ENCODE results near the gene CCDC167.

DNA sequence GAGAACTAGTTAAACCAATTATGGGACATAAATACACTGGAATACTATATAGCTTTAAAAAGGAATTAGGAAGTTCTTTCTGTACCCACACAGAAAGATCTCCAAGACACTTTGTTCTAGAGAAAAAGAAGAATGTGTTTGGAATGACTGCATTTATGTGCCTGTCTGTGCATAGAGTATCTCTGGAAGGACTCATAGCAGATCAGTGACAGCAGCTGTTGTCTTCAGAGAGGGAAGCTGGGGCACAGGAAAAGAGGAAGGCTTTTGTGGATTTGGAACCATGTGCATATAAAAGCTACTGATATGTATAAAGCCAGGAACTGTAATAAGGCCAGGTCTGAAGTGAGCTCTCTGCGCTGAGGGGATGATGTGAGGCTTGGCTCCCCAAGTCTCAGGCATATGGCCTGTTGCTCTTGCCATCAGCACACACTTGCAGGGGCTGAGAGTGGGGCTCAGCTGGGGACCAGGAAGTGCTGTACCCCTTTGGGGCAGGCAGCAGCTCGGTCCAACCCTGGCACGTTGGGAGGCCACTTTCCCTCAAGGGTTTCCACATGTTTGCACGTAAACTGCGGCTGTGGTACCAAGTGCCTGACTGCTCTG lies 31.8 kb upstream of the CCDC167 start:
- TF ChIP-seq RFX5 (IDR thresholded peaks at IDR 0.05; ENCODE audit: borderline replicate concordance, low read depth, low read length) (no peak), GABPA (IDR thresholded peaks at IDR 0.05; ENCODE audit: borderline replicate concordance, insufficient read depth, low read length) (no peak), KDM5A (IDR thresholded peaks at IDR 0.05; ENCODE audit: low read length) (no peak), RAD21 (IDR thresholded peaks at IDR 0.05 in 1 of 2, conservative IDR thresholded peaks at IDR 0.05 in 1 of 2; ENCODE audit: low read depth in 2 of 2, low read length in 2 of 2) (no peak), YY1 (IDR thresholded peaks at IDR 0.05; ENCODE audit: low read depth, low read length) (no peak), HDAC6 (IDR thresholded peaks at IDR 0.05; ENCODE audit: low read depth, low read length) (no peak), POLR2A (IDR thresholded peaks at IDR 0.05; ENCODE audit: control extremely low read depth in 1 of 2, low read depth in 2 of 2, low read length in 2 of 2) (no peak), ASH2L (IDR thresholded peaks at IDR 0.05; ENCODE audit: low read length) (no peak), POLR2AphosphoS5 (IDR thresholded peaks at IDR 0.05; ENCODE audit: low read depth, low read length) (no peak)
- TF ChIP-seq, protein P1, sequence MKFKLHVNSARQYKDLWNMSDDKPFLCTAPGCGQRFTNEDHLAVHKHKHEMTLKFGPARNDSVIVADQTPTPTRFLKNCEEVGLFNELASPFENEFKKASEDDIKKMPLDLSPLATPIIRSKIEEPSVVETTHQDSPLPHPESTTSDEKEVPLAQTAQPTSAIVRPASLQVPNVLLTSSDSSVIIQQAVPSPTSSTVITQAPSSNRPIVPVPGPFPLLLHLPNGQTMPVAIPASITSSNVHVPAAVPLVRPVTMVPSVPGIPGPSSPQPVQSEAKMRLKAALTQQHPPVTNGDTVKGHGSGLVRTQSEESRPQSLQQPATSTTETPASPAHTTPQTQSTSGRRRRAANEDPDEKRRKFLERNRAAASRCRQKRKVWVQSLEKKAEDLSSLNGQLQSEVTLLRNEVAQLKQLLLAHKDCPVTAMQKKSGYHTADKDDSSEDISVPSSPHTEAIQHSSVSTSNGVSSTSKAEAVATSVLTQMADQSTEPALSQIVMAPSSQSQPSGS (IDR thresholded peaks at IDR 0.05; ENCODE audit: low read length) = no peak
- TF ChIP-seq, protein P2, sequence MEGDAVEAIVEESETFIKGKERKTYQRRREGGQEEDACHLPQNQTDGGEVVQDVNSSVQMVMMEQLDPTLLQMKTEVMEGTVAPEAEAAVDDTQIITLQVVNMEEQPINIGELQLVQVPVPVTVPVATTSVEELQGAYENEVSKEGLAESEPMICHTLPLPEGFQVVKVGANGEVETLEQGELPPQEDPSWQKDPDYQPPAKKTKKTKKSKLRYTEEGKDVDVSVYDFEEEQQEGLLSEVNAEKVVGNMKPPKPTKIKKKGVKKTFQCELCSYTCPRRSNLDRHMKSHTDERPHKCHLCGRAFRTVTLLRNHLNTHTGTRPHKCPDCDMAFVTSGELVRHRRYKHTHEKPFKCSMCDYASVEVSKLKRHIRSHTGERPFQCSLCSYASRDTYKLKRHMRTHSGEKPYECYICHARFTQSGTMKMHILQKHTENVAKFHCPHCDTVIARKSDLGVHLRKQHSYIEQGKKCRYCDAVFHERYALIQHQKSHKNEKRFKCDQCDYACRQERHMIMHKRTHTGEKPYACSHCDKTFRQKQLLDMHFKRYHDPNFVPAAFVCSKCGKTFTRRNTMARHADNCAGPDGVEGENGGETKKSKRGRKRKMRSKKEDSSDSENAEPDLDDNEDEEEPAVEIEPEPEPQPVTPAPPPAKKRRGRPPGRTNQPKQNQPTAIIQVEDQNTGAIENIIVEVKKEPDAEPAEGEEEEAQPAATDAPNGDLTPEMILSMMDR (IDR thresholded peaks at IDR 0.05; ENCODE audit: control extremely low read depth in 1 of 3, insufficient read depth in 1 of 3, low read depth in 1 of 3, low read length in 3 of 3) = no peak
